A673 (cell line): ENCODE data around the gene CAPN5.

ENCODE experiments used
- EZH2 ChIP-seq: fragments of 200-600 bp; sonication (generic); IDR thresholded peaks from 2 replicates; pipeline ENCODE4 v1.6.1; 2017; ENCODE audit warnings: borderline replicate concordance, low read depth, mild to moderate bottlenecking, mixed read lengths, antibody characterized with exemption, low read length; ENCODE audit not compliant: poor library complexity, severe bottlenecking
- TF ChIP-seq, protein P1 (sequence below): fragments of 300-800, 200-600 bp; sonication (generic); conservative IDR thresholded peaks from 2 replicates; pipeline ENCODE4 v1.5.1; 2017; ENCODE audit warnings: low read depth, mild to moderate bottlenecking, antibody characterized with exemption, low read length, moderate library complexity, mixed read lengths

DNA sequence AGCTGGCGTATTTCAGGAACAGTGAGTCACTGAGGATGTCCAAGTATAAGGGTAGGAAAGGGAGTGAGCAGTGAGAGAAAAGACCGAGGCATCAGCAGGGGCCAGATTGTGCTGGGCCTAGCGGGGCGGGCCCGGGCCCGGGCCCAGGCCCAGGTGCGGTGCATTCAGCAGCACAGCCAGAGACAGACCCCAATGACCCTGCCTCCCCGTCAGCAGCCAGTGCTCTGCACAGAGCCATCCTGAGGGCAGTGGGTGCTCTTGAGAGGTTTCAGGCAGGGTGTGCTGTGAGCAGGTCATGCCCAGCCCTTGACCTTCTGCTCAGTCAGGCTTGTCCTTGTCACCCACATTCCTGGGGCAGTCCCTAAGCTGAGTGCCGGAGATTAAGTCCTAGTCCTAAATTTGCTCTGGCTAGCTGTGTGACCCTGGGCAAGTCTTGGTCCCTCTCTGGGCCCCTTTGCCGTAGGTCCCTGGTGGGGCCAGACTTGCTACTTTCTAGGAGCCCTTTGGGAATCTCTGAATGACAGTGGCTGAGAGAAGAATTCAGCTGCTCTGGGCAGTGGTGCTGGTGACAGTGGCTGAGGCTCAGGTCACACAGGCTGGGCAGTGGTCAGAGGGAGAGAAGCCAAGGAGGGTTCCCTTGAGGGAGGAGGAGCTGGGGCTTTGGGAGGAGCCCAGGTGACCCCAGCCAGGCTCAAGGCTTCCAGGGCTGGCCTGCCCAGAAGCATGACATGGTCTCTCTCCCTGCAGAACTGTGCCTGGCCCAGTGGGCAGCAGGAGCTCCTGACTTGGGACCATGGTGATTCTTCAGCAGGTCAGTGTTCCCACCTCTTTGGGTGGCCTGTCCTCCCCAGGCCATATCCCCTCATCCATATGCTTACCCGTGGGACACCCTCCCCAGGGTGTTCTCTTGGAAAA lies 63.3 kb downstream of the CAPN5 start:
- TF ChIP-seq, protein P1, sequence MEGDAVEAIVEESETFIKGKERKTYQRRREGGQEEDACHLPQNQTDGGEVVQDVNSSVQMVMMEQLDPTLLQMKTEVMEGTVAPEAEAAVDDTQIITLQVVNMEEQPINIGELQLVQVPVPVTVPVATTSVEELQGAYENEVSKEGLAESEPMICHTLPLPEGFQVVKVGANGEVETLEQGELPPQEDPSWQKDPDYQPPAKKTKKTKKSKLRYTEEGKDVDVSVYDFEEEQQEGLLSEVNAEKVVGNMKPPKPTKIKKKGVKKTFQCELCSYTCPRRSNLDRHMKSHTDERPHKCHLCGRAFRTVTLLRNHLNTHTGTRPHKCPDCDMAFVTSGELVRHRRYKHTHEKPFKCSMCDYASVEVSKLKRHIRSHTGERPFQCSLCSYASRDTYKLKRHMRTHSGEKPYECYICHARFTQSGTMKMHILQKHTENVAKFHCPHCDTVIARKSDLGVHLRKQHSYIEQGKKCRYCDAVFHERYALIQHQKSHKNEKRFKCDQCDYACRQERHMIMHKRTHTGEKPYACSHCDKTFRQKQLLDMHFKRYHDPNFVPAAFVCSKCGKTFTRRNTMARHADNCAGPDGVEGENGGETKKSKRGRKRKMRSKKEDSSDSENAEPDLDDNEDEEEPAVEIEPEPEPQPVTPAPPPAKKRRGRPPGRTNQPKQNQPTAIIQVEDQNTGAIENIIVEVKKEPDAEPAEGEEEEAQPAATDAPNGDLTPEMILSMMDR: no peak
- no peak for TF ChIP-seq EZH2
